H1 (cell line): ENCODE measurements around the gene AMH.

ENCODE experiments used
- EGR1 ChIP-seq: IDR thresholded peaks from 2 replicates; pipeline ENCODE4 v1.6.1; 2011; ENCODE audit warnings: low read depth, low read length, borderline replicate concordance
- EZH2 ChIP-seq: fragments of 200-600 bp; sonication (generic); IDR thresholded peaks from 2 replicates; pipeline ENCODE4 v1.7.1; 2012; ENCODE audit warnings: low read depth, mild to moderate bottlenecking, moderate library complexity, low read length, inconsistent platforms; ENCODE audit not compliant: severe bottlenecking
- PHF8 ChIP-seq: fragments of 200-600 bp; sonication (generic); conservative IDR thresholded peaks from 2 replicates; pipeline ENCODE4 v1.7.1; 2012; ENCODE audit warnings: low read depth, mild to moderate bottlenecking, inconsistent platforms, low read length, moderate library complexity
- POLR2A ChIP-seq, 2 experiments: IDR thresholded peaks; 1 replicate in 1 of 2; 2 replicates in 1 of 2; pipeline ENCODE4 v1.6.1; 2011; ENCODE audit warnings: low read depth in 2 of 2, low read length in 2 of 2, mild to moderate bottlenecking in 2 of 2; ENCODE audit errors: control extremely low read depth in 1 of 2
- POLR2AphosphoS5 ChIP-seq: IDR thresholded peaks from 2 replicates; pipeline ENCODE4 v1.6.1; 2011; ENCODE audit warnings: low read depth, low read length
- RFX5 ChIP-seq: IDR thresholded peaks from 2 replicates; pipeline ENCODE4 v1.6.1; 2011; ENCODE audit warnings: low read depth, low read length, improper control_type of control experiment, borderline replicate concordance
- SIN3A ChIP-seq, 2 experiments: IDR thresholded peaks in 1 of 2; conservative IDR thresholded peaks in 1 of 2; 2 replicates each; pipeline ENCODE4 v1.6.1; 2011 to 2012; ENCODE audit warnings: low read length in 2 of 2, improper control_type of control experiment in 1 of 2, low read depth in 1 of 2, mild to moderate bottlenecking in 1 of 2
- TEAD4 ChIP-seq: IDR thresholded peaks from 2 replicates; pipeline ENCODE4 v1.6.1; 2012; ENCODE audit warnings: low read depth, low read length, inconsistent platforms, mixed read lengths
- TF ChIP-seq, protein P1 (sequence below), 3 experiments: IDR thresholded peaks; 1 replicate in 2 of 3; 2 replicates in 1 of 3; pipeline versions ENCODE4 v1.5.1 to v1.6.1; 2011; ENCODE audit warnings: low read length in 3 of 3, mild to moderate bottlenecking in 3 of 3, inconsistent platforms in 2 of 3, low read depth in 1 of 3, moderate library complexity in 1 of 3; ENCODE audit not compliant: insufficient read depth in 1 of 3; ENCODE audit errors: control extremely low read depth in 1 of 3

DNA sequence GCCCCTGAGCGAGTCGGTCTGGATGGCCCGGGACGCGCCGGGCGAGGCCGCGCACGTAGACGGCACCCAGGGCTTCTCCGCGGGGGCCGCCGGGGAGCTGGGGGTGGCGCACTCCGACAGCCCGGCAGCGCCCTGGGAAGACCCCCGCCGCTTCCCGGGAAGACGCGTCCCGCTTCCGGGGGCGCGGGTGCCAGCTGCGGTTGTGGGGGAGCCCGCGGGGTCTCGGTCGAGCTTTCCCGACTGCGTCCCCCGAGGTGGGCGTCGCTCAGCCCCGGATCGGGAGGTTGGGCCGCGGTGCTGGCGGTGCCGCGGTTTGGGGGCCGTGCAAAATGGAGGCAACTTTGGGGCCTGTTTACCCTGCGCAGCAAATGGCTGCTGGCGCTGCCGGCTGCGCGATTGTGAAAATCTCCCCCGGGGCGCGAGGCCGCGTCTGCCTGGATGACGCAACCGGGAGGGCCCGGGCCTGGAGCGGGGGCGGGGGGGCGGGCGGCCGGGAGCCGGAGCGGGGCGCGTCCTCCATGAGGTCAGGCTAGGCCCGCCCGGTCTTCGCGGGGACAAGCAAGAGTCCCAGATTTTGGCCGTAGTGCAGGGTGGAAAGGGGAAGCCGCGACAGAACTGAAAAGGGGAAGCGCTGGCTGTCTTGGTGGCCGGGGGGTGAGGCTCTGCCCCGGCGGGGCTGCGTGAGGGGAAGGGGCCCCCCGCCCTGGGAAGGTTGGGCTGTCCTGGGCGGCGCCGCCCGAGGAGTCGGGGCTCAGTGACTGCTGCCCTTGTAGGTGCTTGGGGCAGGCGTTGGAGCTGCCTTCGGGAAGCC is 21.5 kb downstream of the AMH start:
- no peak for TF ChIP-seq EZH2
- TF ChIP-seq RFX5: no peak
- TF ChIP-seq SIN3A (conservative IDR thresholded peaks at IDR 0.05 in 1 of 2, IDR thresholded peaks at IDR 0.05 in 1 of 2; ENCODE audit: low read depth in 1 of 2, low read length in 2 of 2): peak in 1 of 2 experiments; percentile 71; a peak in 2 of 4 replicates
- TF ChIP-seq PHF8: no peak
- TF ChIP-seq, protein P1, sequence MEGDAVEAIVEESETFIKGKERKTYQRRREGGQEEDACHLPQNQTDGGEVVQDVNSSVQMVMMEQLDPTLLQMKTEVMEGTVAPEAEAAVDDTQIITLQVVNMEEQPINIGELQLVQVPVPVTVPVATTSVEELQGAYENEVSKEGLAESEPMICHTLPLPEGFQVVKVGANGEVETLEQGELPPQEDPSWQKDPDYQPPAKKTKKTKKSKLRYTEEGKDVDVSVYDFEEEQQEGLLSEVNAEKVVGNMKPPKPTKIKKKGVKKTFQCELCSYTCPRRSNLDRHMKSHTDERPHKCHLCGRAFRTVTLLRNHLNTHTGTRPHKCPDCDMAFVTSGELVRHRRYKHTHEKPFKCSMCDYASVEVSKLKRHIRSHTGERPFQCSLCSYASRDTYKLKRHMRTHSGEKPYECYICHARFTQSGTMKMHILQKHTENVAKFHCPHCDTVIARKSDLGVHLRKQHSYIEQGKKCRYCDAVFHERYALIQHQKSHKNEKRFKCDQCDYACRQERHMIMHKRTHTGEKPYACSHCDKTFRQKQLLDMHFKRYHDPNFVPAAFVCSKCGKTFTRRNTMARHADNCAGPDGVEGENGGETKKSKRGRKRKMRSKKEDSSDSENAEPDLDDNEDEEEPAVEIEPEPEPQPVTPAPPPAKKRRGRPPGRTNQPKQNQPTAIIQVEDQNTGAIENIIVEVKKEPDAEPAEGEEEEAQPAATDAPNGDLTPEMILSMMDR (IDR thresholded peaks at IDR 0.05; ENCODE audit: control extremely low read depth in 1 of 3, insufficient read depth in 1 of 3, low read depth in 1 of 3, low read length in 3 of 3): no peak
- no peak for TF ChIP-seq POLR2A (IDR thresholded peaks at IDR 0.05; ENCODE audit: control extremely low read depth in 1 of 2, low read depth in 2 of 2, low read length in 2 of 2)
- no peak for TF ChIP-seq TEAD4
- TF ChIP-seq EGR1: no peak
- no peak for TF ChIP-seq POLR2AphosphoS5
